ENCODE results near the gene RASD2. TPM values are rescaled to one million over a fixed set of nuclear protein-coding genes. Genes with fewer than 3 reads are reported as not detected.
"Not testable (repeated sequence)": the region's sequence is repeated elsewhere in the genome, so short reads cannot be mapped to it uniquely, and the experiment has no call there.

The RASD2 gene, protein sequence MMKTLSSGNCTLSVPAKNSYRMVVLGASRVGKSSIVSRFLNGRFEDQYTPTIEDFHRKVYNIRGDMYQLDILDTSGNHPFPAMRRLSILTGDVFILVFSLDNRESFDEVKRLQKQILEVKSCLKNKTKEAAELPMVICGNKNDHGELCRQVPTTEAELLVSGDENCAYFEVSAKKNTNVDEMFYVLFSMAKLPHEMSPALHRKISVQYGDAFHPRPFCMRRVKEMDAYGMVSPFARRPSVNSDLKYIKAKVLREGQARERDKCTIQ
- 1 to 10 TPM; 1.8 to 5.4 (median 1.9) TPM for total RNA-seq

DNA sequence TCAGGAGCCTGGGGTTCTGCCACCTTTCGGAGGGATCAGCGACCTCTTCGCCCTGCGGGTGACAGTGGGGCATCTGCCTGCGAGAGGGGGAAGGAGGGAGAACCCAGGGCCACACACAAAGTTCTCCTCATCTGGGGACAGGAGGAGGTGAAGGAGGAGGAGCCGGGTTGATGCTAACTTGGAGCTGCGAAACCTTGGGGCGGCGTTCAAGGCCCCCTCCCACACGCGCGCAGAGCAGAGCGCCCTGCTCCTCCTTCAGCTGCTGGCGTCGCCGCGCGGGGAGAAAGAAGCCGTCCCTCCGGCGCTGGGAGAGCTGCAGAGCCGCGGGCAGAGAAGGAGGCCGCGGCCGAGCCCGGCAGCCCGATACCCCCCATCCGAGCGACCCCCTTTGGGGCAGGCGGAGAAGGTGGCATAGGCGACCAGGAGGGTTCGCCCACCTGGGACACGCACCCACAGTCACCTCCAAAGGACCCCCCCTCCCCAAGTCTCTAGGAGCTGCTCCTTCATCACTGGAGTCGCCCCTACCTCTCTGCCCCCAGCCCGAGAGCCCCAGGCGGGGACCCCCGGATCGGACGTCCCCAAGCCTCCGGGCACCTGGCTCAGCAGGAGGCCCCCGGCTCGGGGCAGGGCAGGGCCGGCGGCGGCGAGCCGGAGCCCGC, at the start of gene RASD2:
Gene RASD2 (plus strand): TSS at position 237 of the 659 bp plus-strand sequence. CDS start 5,979 bp downstream, outside the sequence.
- Histone ChIP-seq H3K27me3 (no peaks in the 10 kb centered on the region), H3K4me3 (peak within 1 kb of the TSS; percentile 72 to 78 (median 74)), H3K36me3 (no peaks in the 10 kb centered on the region), H3K4me1 (peaks cover 32 to 38% of the 10 kb centered on the region in 2 donors), H3K9me3 (no peaks in the 10 kb centered on the region), H3K27ac (peak within 1 kb of the TSS; percentile 85 to 96 (median 90))
- in situ Hi-C loops (cut with MboI; ENCODE audit: low sequenced_read_pairs in 4 of 4) (no loop called here), intact Hi-C loops (cut with DNase I; ENCODE audit: low total_unique reads) (loop anchor here (1.0 to 2.0 kb wide), 2 partner anchors 42 to 83 kb away; no protein-coding TSS in a partner anchor)
- DNase-seq (peak in 1 of 2 donors; percentile 42), ATAC-seq (peak; percentile 28 to 42)
- no peak for TF ChIP-seq POLR2A (IDR thresholded peaks at IDR 0.05)
- TF ChIP-seq, protein P1, sequence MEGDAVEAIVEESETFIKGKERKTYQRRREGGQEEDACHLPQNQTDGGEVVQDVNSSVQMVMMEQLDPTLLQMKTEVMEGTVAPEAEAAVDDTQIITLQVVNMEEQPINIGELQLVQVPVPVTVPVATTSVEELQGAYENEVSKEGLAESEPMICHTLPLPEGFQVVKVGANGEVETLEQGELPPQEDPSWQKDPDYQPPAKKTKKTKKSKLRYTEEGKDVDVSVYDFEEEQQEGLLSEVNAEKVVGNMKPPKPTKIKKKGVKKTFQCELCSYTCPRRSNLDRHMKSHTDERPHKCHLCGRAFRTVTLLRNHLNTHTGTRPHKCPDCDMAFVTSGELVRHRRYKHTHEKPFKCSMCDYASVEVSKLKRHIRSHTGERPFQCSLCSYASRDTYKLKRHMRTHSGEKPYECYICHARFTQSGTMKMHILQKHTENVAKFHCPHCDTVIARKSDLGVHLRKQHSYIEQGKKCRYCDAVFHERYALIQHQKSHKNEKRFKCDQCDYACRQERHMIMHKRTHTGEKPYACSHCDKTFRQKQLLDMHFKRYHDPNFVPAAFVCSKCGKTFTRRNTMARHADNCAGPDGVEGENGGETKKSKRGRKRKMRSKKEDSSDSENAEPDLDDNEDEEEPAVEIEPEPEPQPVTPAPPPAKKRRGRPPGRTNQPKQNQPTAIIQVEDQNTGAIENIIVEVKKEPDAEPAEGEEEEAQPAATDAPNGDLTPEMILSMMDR (IDR thresholded peaks at IDR 0.05 in 4 of 5, conservative IDR thresholded peaks at IDR 0.05 in 1 of 5) = no peak

DNA sequence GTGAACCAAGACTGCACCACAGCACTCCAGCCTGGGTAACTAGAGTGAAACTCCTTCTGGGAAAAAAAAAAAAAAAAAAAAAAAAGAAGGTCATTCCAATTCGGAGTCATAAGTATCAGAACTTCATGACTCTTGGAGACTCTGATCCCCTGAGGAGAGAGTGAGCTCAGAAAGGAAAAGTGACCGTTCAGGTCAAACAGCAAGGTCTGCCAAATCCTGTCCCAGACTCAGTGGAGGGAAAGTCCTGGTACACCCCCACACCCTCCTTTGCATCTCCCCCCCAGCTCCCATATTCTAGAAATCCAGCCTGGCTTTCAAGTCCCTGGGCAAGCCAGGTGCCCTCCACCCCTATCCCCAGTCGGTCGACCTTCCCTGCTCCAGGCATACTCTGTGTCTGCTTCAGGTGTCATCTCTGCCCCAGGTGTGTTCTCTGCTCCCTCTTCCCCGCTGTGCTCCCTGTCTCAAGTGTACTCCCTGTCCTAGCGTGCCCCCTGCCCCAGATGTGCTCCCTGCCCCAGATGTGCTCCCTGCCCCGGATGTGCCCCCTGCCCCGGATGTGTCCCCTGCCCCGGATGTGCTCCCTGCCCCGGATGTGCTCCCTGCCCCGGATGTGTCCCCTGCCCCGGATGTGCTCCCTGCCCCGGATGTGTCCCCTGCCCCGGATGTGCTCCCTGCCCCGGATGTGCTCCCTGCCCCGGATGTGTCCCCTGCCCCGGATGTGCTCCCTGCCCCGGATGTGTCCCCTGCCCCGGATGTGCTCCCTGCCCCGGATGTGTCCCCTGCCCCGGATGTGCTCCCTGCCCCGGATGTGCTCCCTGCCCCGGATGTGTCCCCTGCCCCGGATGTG, 49.3 kb upstream of the RASD2 start:
- intact Hi-C loops (cut with DNase I; ENCODE audit: low total_unique reads); H3K4me1 ChIP-seq; H3K9me3 ChIP-seq; H3K27ac ChIP-seq; H3K27me3 ChIP-seq; ATAC-seq; in situ Hi-C loops (cut with MboI; ENCODE audit: low sequenced_read_pairs in 4 of 4); DNase-seq; H3K4me3 ChIP-seq; H3K36me3 ChIP-seq: not testable (repeated sequence)

DNA sequence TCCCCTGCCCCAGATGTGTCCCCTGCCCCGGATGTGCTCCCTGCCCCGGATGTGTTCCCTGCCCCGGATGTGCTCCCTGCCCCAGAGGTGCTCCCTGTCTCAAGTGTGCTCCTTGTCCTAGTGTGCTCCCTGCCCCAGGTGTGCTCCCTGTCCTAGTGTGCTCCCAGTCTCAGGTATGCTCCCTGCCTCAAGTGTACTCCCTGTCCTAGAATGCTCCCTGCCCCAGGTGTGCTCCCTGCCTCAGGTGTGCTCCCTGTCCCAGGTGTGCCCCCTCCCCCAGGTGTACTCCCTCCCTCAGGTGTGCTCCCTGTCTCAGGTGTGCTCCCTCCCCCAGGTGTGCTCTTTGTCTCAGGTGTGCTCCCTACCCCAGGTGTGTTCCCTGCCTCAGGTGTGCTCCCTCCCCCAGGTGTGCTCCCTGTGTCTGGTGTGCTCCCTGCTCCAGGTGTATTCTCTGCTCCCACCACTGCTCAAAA, 48.7 kb upstream of the RASD2 start:
- intact Hi-C loops (cut with DNase I; ENCODE audit: low total_unique reads) (no loop called here), in situ Hi-C loops (cut with MboI; ENCODE audit: low sequenced_read_pairs in 4 of 4) (no loop called here)
- Histone ChIP-seq H3K36me3 (no peaks in the 10 kb centered on the region), H3K4me1 (no peaks in the 10 kb centered on the region), H3K27me3 (no peaks in the 10 kb centered on the region), H3K4me3 (no peak overlapping the region), H3K9me3 (no peaks in the 10 kb centered on the region), H3K27ac (no peak overlapping the region)
- no peak for TF ChIP-seq POLR2A (IDR thresholded peaks at IDR 0.05)
- TF ChIP-seq, protein P1 (IDR thresholded peaks at IDR 0.05 in 4 of 5, conservative IDR thresholded peaks at IDR 0.05 in 1 of 5) = no peak
- no peak for DNase-seq
- no peak for ATAC-seq

DNA sequence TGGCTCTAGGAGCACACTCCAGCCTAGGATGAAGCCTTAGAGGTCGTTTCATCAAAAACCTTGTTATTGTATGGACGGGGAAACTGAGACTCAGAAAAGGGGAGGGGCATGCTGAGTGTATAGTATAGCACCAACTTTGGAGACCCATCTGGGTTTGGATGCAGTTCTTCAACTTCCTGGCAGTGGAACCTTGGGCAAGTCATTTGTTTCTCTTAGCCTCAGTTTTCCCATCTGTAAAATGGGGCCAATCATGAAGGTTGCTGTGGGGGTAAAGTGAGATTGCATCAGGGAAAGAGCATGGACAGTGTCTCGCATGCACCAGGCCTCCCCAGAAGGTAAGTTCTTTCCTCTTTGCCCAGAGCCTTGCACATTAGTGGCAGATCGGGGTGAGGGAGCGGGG, 47.6 kb upstream of the RASD2 start:
- TF ChIP-seq, protein P1 (IDR thresholded peaks at IDR 0.05 in 4 of 5, conservative IDR thresholded peaks at IDR 0.05 in 1 of 5) = no peak
- TF ChIP-seq POLR2A (IDR thresholded peaks at IDR 0.05) = no peak
- intact Hi-C loops (cut with DNase I; ENCODE audit: low total_unique reads) = no loop called here
- ATAC-seq = no peak
- no peaks in the 10 kb centered on the region for H3K9me3 ChIP-seq
- H3K27me3 ChIP-seq = no peaks in the 10 kb centered on the region
- no peak overlapping the region for H3K4me3 ChIP-seq
- in situ Hi-C loops (cut with MboI; ENCODE audit: low sequenced_read_pairs in 4 of 4) = no loop called here
- no peak for DNase-seq
- no peak overlapping the region for H3K27ac ChIP-seq
- H3K36me3 ChIP-seq = no peaks in the 10 kb centered on the region
- H3K4me1 ChIP-seq = no peaks in the 10 kb centered on the region

DNA sequence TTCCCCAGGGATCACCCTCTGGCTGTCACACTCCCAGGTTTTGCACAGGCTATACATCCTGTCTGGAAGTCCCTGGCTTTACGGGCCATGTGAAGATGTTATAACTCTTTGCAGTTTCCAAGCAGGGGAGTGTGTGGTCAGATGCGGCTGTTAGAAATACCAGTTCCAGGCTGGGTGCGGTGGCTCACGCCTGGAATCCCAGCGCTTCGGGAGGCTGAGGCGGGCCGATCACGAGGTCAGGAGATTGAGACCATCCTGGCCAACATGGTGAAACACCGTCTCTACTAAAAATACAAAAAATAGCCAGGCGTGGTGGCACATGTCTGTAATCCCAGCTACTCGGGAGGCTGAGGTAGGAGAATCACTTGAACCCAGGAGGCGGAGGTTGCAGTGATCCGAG, 44.9 kb upstream of the RASD2 start:
- not testable (repeated sequence) for H3K4me3 ChIP-seq, H3K27ac ChIP-seq, H3K27me3 ChIP-seq

More for the DNA sequence above, 44.9 kb upstream of the RASD2 start:
- ATAC-seq; in situ Hi-C loops (cut with MboI; ENCODE audit: low sequenced_read_pairs in 4 of 4); H3K9me3 ChIP-seq; H3K36me3 ChIP-seq; H3K4me1 ChIP-seq; intact Hi-C loops (cut with DNase I; ENCODE audit: low total_unique reads); DNase-seq: not testable (repeated sequence)

Measured in gastrocnemius medialis (tissue), 4 donors.